Stimulated activated CD8-positive, alpha-beta memory T cell treated with anti-CD3 and anti-CD28 coated beads, Interleukin-7, amount 100 ng/mL, for 48 hours (primary cell): ENCODE data around the gene PCBD2.
"Not testable (repeated sequence)": the region's sequence is repeated elsewhere in the genome, so short reads cannot be mapped to it uniquely, and the experiment has no call there.

Source experiments
- DNase-seq, 2 donors: peaks; one replicate each; pipeline ENCODE4 v3.0.0-alpha.2; 2020; ENCODE audit warnings: low read depth in 1 of 2; ENCODE audit errors: extremely low read depth in 1 of 2

Gene PCBD2

DNA sequence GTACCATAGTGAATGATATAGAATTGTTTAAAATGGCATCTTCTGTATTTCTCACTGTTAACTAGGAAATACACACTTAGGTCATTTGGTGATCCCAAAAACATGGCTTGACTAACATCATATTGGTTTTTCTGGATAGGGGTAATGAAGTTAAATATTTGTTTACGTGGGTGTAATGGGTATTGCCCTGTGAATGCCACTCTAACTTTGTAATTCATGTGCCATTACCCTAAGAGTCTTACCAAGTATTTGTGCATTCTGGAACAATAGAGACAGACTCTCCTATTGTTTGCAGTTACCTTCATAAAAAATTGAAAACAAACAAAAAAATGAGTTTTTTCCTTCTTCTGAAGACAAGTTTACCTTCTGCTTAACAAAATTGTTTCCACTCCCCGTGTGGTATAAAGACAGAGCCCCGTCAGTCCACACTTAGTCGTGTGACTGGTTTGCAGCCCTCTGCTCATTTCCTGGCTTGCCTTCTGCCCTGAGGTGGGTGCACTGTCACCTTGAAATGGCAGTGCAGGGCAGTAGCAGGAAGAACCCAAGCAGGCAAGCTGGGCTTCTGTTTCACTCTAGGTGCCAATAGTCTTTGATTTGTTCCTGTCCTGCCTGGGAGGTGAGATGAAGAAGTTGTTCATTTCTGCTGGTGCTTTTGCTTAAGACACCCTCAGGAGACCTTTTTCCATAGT is 53.1 kb downstream of the PCBD2 start:
- DNase-seq, result no peak

DNA sequence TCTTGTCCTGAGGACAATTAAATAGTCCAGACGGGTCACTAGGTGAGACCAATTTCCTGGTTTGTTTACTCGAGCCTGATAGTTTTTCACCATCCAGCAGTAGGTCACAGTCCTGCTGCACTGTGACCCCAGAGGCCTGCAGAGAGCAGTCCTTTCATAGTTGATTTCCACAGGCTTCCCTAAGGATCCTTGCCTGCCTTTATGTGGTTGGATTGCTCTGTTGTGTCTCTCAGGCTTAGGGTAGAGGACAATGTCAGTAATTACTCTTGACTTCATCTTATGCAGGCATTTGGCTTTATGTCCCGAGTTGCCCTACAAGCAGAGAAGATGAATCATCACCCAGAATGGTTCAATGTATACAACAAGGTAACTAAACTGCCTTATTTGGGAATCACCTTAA is 53.8 kb downstream of the PCBD2 start:
- no peak for DNase-seq

DNA sequence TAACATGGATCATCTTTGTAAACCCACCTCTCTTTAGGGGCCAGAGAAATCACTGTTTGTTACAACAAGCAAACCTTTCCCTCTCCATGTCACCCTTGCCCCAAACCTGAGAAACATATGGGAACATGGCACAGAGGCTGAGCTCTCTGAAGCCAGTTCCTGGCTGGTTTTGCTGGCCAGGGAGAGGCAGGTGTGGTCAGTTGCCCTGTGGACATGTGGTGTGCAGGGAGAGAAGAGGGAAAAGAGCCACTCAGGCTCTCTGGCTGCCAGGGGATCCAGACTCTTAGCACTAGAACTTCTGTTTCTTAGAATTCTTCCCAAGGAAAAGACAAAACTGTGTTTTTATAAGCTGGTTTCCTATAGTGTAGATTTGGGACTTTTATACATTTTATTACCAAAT is 58.2 kb downstream of the PCBD2 start:
- no peak for DNase-seq

DNA sequence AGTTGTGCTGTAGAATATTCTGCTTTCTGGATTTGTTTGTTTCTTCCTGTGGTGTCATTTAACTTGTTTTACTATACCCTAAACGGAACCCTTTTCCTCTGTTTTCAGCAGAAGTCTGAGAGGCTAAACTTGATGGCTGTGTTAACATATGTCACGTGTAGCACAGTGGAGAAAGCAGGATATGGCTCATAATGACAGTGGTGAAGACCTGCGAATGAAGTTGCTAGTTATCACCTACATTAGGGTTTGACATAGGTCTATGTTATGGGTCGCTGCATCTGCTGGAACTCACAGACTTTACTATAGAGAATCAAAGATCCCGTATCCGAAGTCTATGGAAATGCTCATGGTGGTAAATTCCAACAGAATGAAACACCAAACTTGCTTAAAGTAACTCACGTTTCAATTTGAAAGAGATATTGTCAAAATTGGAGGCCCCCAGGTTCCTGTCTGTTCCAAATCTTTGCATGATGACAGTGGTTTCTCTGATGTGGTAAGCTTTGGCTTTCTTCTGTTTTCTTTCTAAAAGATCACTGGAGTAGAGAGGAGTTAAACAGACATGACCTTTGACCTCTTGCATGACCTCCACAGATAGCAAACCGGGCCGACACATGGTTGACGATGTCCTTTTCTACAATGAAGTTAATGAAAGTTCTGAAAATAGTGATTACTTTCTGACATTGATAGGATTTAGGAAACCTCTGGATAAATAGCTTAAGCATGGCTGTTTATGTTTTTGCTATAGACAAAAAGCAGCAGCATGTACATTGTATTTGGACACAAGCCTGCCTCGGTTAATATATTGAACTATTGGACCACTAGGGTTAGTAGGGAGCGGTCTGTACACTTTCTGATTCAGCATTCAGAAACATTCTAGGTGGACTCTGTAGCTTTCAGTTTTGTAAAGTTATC is 59.7 kb downstream of the PCBD2 start:
- DNase-seq, result no peak

DNA sequence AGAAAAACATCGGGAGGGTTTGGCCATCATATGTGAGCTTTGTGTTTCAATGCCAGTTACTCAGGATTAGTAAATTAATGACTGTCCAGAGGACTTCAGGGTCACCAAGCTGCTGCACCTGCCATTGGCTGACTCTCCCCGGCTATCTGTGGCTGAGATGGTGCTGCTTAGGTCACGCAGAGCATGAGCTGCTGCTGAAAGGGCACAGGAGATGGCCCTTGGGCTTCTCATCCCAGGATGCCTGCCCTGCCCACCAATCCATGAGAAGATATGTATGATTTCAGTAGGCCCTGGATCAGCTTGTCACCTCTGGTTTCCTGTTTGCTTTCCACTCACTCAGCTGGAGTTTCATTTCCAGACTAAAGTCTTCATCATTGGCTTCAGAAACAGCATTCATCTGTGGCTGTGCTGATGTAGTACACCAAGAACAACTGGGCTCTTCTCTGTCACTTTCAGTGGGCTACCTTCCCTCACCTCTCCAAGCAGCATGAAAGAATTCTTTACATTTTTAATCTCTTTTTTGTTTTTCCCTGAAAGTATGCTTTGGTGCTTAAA is 60.4 kb downstream of the PCBD2 start:
- no peak for DNase-seq

DNA sequence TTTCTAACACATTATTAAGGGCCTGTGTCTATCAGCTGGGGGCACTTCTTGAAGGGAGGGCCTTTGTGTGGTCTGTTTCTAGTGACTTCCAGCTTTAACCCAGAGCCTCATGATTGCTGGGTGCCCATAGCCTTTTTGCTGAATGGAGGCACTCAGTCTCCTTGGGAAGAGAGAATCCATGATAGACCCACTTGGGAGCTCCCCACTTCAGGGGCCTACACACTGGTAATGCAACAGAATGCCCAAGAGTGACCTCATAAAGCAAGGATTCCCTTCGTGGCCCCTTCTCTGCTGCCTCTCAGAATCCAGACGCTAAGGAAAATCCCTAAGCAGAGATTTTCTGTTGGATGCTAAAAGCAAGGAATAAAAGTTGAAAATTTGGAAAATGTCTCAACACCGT is 62.7 kb downstream of the PCBD2 start, which contains the start of gene CATSPER3:
Gene CATSPER3 (plus strand): TSS at position 301 of the 400 bp plus-strand sequence. CDS start 85 bp downstream, at position 386.
- DNase-seq, result no peak

DNA sequence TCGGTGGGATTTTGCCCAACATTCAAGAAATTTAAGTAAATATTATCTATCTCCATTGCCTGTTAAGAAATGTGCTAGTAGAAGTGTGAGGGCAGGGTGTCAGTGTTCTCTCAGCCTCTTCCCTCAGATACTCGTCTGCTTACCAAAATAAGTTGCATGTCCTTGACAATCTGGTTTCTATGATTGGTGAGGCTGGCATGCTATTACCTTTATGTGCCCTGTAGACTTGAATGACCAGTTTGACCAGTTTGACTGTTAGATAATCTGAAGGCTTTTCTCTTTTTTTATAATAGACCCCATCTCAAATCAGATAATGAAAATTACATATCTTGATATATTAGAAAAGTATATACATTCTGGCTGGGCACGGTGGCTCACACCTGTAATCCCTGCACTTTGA is 63.1 kb downstream of the PCBD2 start:
- DNase-seq, result no peak

DNA sequence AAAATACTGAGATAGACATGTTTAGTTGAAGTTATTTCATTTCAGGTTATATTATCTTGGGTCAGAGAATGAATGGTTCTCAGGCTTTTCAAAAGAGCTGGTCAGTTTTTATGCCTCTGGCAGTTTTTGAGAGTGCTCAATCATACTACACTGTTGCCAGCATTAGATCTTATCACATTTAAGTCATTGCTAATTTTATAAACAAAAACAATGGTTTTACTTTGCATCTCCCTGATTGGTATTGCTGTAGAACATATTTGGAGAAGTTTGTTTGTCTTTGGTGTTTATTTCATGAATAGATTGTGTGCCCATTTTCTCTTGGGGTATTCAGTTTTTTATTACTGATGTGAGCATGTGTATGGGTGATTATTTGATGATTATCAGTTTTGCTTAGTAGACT is 64.2 kb downstream of the PCBD2 start:
- DNase-seq, result no peak

DNA sequence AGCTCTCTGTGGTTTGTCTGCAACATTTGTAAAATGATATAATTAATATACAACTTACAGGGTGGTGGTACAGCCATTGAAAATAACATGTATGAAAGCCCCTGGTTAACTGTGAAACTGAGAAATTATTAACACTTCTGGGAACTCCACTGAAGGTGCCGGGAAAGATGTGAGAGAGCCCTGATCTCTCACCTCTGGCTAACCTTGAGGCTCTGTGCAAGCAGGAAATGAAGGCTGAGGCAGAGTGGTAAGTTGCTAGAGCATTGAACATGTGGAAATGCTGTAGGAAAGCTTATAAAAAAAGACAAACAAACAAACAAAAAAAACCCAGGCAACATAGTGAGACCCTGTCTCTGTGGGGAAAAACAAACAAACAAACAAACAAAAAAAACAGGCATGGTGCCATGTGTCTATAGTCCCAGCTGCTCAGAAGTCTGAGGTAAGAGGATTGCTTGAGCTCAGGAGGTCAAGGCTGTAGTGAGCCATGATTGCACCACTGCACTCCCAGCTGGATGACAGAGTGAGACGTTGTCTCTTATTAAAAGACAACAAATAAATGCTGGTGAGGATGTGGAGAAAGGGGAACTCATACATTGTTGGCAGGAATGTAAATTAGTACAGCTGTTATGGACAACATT is 70.3 kb downstream of the PCBD2 start:
- DNase-seq, result no peak

DNA sequence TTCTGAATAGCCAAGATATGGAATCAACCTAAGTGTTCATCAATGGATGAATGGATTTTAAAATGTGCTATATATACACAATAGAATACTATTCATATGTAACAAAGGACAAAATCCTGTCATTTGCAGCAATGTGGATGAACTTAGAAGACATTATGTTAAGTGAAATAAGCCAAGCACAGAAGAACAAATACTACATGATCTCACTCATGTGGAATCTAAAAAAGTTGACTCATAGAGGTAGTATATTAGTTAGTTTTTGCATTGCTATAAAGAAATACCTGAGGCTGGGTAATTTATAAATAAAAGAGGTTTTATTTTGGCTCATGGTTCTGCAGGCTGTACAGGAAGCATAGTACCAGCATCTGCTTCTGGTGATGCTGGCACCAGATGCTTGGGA is 70.9 kb downstream of the PCBD2 start:
- DNase-seq, result no peak

DNA sequence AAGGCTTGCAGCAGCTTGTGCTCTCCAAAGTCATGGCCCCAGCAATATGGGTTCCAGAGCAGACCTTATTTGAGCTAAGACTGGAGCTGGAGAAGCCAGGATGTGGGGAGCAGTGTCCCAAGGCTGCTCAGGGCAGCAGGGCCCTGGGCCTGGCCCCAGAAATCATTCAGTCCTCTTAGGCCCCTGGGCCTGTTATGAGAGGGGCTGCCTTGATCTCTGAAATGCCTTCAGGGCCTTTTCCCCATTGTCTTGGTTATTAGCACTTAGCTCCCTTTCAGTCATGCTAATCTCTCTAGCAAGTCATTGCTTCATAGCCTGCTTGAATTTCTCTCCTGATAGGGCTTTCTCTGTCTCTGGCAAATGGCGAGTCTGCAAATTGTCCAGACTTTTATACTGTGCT is 71.9 kb downstream of the PCBD2 start:
- DNase-seq, result no peak

DNA sequence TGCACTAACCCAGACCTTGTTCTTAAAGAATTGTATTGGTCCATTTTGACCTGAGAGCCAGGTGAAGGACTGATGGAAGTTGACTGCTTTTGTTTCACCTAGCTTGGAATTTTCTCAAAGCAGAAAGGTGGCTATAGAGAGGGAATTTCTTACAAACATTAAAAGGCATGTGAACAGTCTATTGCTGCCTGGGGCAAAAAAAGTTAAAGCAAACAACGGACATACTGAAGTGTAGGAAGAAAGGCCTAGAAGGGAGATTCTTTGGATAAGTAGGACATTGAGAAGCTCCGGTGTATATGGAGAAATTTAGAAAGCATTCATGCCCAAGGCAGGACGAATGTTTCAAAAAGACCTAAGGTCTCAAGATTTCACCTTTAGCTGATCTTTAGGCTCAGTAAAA is 74.5 kb downstream of the PCBD2 start:
- no peak for DNase-seq

DNA sequence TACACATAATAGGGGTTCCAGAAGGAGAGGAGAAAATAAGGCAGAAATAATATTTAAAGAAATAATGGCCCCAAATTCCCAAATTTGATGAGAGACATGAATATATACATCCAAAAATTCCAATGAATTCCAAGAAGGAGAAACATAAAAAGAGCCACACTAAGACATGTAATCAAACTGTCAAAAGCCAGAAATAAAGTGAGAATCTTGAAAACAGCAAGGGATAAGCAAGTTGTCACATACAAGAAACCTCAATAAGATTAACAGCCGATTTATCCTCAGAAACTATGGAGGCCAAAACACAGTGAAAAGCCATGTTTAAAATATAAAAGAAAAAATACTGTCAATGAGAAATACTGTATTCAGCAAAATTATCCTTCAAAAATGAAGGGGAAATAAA is 77.3 kb downstream of the PCBD2 start:
- no peak for DNase-seq

DNA sequence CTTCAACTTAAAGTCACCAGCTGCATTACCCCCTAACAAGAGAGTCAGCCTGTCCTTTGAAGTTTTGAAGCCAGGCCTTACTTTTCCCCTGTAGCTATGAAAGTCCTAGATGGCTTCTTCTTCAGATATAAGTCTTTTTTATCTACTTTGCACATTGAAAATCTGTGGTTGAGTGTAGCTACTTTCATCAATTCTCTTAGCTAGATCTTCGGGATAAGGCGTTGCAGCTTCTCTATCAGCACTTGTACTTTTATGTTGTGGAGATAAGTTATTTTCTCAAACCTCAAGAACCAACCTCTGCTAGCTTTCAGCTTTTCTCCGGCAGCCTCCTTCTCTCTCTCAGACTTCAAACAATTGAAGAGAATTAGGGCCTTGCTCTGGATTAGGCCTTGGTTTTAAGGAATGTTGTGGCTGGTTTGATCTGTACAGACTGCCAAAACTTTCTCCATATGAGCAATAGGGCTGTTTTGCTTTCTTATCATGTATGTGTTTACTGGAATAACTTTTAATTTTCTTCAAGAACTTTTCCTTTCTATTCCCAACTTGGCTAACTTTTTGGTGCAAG is 84.4 kb downstream of the PCBD2 start:
- no peak for DNase-seq

DNA sequence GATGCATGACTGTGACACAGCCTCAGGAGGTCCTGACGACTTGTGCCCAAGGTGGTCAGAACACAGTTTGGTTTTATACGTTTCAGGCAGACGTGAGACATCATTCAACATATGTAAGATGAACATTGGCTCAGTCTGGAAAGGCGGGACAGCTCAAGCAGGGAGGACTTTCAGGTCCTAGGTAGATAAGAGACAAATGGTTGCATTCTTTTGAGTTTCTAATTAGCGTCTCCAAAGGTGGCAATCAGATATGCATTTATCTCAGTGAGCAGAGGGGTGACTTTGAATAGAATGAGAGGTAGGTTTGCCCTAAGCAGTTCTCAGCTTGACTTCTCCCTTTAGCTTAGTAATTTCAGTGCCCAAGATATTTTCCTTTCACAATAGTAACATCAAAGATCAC is 85.3 kb downstream of the PCBD2 start:
- DNase-seq, result not testable (repeated sequence)

DNA sequence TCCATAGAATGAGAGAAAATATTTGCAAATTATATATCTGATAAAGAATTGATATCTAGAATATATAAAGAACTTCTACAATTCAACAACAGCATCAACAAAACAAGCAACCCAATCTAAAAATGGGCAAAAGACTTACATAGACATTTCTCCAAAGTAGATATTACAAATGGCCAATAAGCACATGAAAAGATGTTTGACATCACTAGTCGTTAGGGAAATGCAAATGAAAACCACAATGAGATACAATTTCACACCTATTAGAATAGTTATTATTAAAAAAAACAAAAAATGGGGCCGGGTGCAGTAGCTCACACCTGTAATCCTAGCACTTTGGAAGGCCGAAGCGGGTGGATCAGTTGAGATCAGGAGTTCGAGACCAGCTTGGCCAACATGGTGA is 87.2 kb downstream of the PCBD2 start:
- DNase-seq, result no peak

DNA sequence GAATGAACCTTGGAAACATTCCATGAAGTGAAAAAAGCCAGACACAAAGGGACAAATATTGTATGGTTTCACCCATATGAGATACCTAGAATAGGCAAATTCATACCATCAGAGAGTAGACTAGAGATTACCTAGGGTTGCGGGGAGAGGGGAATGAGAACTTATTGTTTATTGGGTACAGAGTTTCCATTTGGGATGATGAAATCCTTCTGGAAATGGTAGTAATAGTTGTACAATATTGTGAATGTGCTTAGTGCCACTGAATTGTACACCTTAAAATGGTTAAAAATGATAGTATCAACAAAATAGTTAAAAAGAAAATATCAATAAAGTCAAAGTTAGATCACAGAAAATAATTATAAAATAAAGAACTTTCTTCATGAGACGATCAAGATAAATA is 88.2 kb downstream of the PCBD2 start:
- no peak for DNase-seq

DNA sequence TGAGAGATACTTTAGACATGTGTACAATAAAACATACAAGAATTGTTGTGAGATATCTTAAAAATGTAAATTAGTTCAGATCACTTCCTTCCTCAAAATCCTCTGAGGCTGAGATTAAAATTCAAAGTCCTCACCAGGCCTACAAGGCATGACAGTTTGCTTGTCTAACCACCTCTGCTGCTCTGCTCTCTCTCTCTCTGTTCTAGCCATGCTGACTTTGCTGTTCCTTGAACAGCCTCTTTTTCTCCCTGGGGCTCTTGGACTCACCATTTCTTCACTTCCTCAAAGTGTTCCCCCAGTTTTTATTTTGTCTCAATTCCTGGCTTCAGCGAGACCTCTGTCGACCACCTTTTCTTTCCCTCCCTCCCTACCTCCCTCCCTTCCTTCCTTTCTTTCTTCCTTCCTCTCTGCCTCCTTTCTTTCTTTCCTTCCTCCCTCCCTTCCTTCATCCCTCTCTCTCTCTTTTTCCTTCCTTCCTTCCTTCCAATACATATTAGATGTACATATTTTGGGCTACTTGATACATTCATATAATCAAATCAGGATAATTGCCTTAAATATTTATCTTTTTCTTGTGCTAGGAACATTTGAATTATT is 89.7 kb downstream of the PCBD2 start:
- DNase-seq, result no peak

DNA sequence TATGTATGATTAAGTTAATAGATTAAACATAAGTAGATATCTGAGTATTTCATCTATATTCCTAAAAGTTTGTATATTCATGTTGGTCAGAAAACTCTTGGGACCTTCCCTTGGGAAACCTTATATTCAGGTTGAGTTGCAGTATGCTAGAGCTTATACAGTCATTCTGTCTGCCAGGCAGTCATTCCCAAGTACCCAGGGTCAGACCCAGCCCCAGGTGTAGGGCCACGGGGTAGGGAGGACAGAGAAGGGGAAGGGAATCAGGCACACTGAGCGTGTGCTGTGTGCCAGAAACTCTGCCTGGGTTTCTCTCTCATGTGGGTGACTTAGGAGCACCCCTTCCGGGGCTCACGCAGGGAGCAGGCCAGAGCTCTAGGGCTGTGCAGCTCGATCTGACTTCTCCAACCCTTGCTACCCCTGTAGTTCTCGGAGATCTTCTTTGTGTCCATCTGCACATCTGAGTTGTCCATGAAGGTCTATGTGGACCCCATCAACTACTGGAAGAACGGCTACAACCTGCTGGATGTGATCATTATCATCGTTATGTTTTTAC is 91.0 kb downstream of the PCBD2 start:
- no peak for DNase-seq

DNA sequence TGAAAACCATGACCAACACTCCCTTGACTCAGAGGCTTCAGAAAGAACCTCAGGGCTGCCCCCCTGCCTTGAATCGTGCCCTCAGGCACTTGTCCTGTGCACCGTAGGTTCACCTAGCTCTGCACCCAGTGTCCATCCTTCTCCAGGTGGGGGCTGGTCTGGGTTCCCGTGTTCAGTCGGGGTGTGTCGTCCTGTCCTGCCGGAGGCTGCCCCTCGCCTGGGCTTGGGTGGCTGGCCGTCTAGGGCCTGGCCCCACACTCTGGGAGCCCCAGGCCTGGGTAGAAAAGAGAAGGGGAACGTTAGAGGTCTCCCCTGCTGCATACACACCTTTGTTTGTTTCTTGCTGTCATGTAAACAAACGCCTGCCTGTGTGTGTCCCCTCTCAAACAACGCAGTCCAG is 92.1 kb downstream of the PCBD2 start:
- DNase-seq, result no peak
